Neural progenitor cell (in vitro differentiated cells): Measurements from ENCODE around the gene CDHR2. TPM values are rescaled to one million over a fixed set of nuclear protein-coding genes. Genes with fewer than 3 reads are reported as not detected.
"Not testable (repeated sequence)": the region's sequence is repeated elsewhere in the genome, so short reads cannot be mapped to it uniquely, and the experiment has no call there.

Source experiments
- DNase-seq: peaks from one replicate; pipeline ENCODE4 v3.0.0-alpha.2; 2016; ENCODE audit warnings: low spot score
- H2AFZ ChIP-seq: fragments of 200-600 bp; sonication (generic); replicated peaks from 2 replicates; pipeline ENCODE4 v1.6.1; 2016; ENCODE audit warnings: antibody characterized with exemption
- H3F3A ChIP-seq: fragments of 200-600 bp; sonication (generic); 2 replicates; pipeline ENCODE4 v1.6.1; 2016; ENCODE audit warnings: antibody characterized with exemption, low read depth
- H3K27ac ChIP-seq: fragments of 200-600 bp; sonication (generic); 2 replicates; pipeline ENCODE4 v1.5.1; 2016; ENCODE audit warnings: mild to moderate bottlenecking
- H3K27me3 ChIP-seq: fragments of 200-600 bp; sonication (generic); 2 replicates; pipeline ENCODE4 v1.6.1; 2016; ENCODE audit warnings: mild to moderate bottlenecking, moderate library complexity
- H3K36me3 ChIP-seq: fragments of 200-600 bp; sonication (generic); 2 replicates; pipeline ENCODE4 v1.5.1; 2016
- H3K4me1 ChIP-seq: fragments of 200-600 bp; sonication (generic); 2 replicates; pipeline ENCODE4 v1.6.1; 2016; ENCODE audit warnings: mixed run types
- H3K4me2 ChIP-seq: fragments of 200-600 bp; sonication (generic); 2 replicates; pipeline ENCODE4 v1.6.1; 2016
- H3K4me3 ChIP-seq: fragments of 200-600 bp; sonication (generic); 2 replicates; pipeline ENCODE4 v1.5.1; 2016
- H3K79me2 ChIP-seq: fragments of 200-600 bp; sonication (generic); 2 replicates; pipeline ENCODE4 v1.6.1; 2016; ENCODE audit warnings: low read depth
- H3K9ac ChIP-seq: fragments of 200-600 bp; sonication (generic); 2 replicates; pipeline ENCODE4 v1.6.1; 2016
- H3K9me3 ChIP-seq: fragments of 200-600 bp; sonication (generic); 2 replicates; pipeline ENCODE4 v1.5.1; 2016; ENCODE audit warnings: low read depth
- H4K20me1 ChIP-seq: fragments of 200-600 bp; sonication (generic); 2 replicates; pipeline ENCODE4 v1.6.1; 2016; ENCODE audit warnings: low read depth
- H3K27ac Mint-ChIP-seq: 3 replicates; pipeline ENCODE4 v1.8.0; 2021; ENCODE audit warnings: mixed read lengths
- H3K27me3 Mint-ChIP-seq: 2 replicates; pipeline ENCODE4 v1.8.0; 2022; ENCODE audit warnings: low read depth, mild to moderate bottlenecking, inconsistent platforms, moderate library complexity, mixed read lengths; ENCODE audit not compliant: insufficient read depth
- H3K36me3 Mint-ChIP-seq: 3 replicates; pipeline ENCODE4 v1.8.0; 2021; ENCODE audit warnings: mixed read lengths
- H3K4me1 Mint-ChIP-seq: 3 replicates; pipeline ENCODE4 v1.8.0; 2021; ENCODE audit warnings: mixed read lengths
- H3K4me3 Mint-ChIP-seq: 3 replicates; pipeline ENCODE4 v1.8.0; 2021; ENCODE audit warnings: mild to moderate bottlenecking, moderate library complexity, mixed read lengths
- H3K9me3 Mint-ChIP-seq: 3 replicates; pipeline ENCODE4 v1.8.0; 2020; ENCODE audit warnings: mixed read lengths
- CTCF ChIP-seq: fragments of 200-600 bp; sonication (generic); IDR thresholded peaks from 2 replicates; pipeline ENCODE4 v1.5.1; 2017; ENCODE audit warnings: antibody characterized with exemption, mild to moderate bottlenecking
- EZH2 ChIP-seq: fragments of 200-600 bp; sonication (generic); IDR thresholded peaks from 2 replicates; pipeline ENCODE4 v1.6.1; 2017; ENCODE audit warnings: antibody characterized with exemption, mild to moderate bottlenecking, moderate library complexity
- EZH2phosphoT487 ChIP-seq: fragments of 200-600 bp; sonication (generic); IDR thresholded peaks from 2 replicates; pipeline ENCODE4 v1.6.1; 2017; ENCODE audit warnings: antibody characterized with exemption
- total RNA-seq: library from RNA; depleted of rRNA; stranded (reverse); fragments of >200 nt; gene quantifications from 2 replicates; pipeline ENCODE4 v1.2.3, GENCODE V29; 2015; ENCODE audit warnings: low replicate concordance

The CDHR2 gene
- total RNA-seq, 1 donor from 2014 or later = not detected

- Histone ChIP-seq H4K20me1 (no peaks in the 10 kb centered on the region), H3K4me2 (no peak overlapping the region), H3K4me3 (no peak overlapping the region), H3K4me1 (peaks cover 5% of the 10 kb centered on the region), H3K36me3 (no peaks in the 10 kb centered on the region), H3F3A (no peaks in the 10 kb centered on the region), H3K9ac (no peak overlapping the region), H3K27me3 (peaks cover 14% of the 10 kb centered on the region), H3K9me3 (no peaks in the 10 kb centered on the region), H2AFZ (no peak overlapping the region), H3K27ac (no peak overlapping the region), H3K79me2 (no peaks in the 10 kb centered on the region)
- no peak overlapping the region for H3K4me3 Mint-ChIP-seq
- H3K36me3 Mint-ChIP-seq = no peaks in the 10 kb centered on the region
- no peak overlapping the region for H3K27ac Mint-ChIP-seq
- peaks cover 11% of the 10 kb centered on the region for H3K27me3 Mint-ChIP-seq
- H3K9me3 Mint-ChIP-seq = no peaks in the 10 kb centered on the region
- DNase-seq = no peak
- TF ChIP-seq EZH2 (no peak), CTCF (no peak), EZH2phosphoT487 (no peak)
- peaks cover 22% of the 10 kb centered on the region for H3K4me1 Mint-ChIP-seq
Measured at GRCh38 chr5:176549871-176550270, 729 bp downstream of the CDHR2 start.

- Histone ChIP-seq H3K9ac (no peak overlapping the region), H4K20me1 (no peaks in the 10 kb centered on the region), H2AFZ (no peak overlapping the region), H3K27ac (no peak overlapping the region), H3K79me2 (no peaks in the 10 kb centered on the region), H3K27me3 (peaks cover 9% of the 10 kb centered on the region), H3K36me3 (no peaks in the 10 kb centered on the region), H3K4me3 (no peak overlapping the region), H3F3A (no peaks in the 10 kb centered on the region), H3K4me2 (no peak overlapping the region), H3K4me1 (peaks cover 5% of the 10 kb centered on the region), H3K9me3 (no peaks in the 10 kb centered on the region)
- no peaks in the 10 kb centered on the region for H3K36me3 Mint-ChIP-seq
- no peak overlapping the region for H3K4me3 Mint-ChIP-seq
- no peak for DNase-seq
- peaks cover 8% of the 10 kb centered on the region for H3K27me3 Mint-ChIP-seq
- peaks cover 27% of the 10 kb centered on the region for H3K4me1 Mint-ChIP-seq
- no peaks in the 10 kb centered on the region for H3K9me3 Mint-ChIP-seq
- no peak overlapping the region for H3K27ac Mint-ChIP-seq
- TF ChIP-seq EZH2 (no peak), CTCF (no peak), EZH2phosphoT487 (no peak)
Measured at GRCh38 chr5:176550275-176550831, 1.2 kb downstream of the CDHR2 start.

- DNase-seq, H3K27ac ChIP-seq, H3K4me1 ChIP-seq, H3K36me3 ChIP-seq, H2AFZ ChIP-seq, H3K27ac Mint-ChIP-seq, H3K4me2 ChIP-seq, H3K27me3 ChIP-seq, H3F3A ChIP-seq, H3K9ac ChIP-seq, H3K27me3 Mint-ChIP-seq, H3K79me2 ChIP-seq, H4K20me1 ChIP-seq, H3K9me3 ChIP-seq, H3K36me3 Mint-ChIP-seq, H3K4me3 Mint-ChIP-seq, H3K4me3 ChIP-seq, H3K9me3 Mint-ChIP-seq: not testable (repeated sequence)
- H3K4me1 Mint-ChIP-seq = peaks cover 27% of the 10 kb centered on the region
Measured at GRCh38 chr5:176550937-176551336, 1.8 kb downstream of the CDHR2 start.

- Histone ChIP-seq H3K36me3 (no peaks in the 10 kb centered on the region), H4K20me1 (no peaks in the 10 kb centered on the region), H3K27me3 (no peaks in the 10 kb centered on the region), H3K9ac (no peak overlapping the region), H3K9me3 (no peaks in the 10 kb centered on the region), H3K79me2 (no peaks in the 10 kb centered on the region), H3K4me2 (no peak overlapping the region), H3K4me1 (peaks cover 5% of the 10 kb centered on the region), H3F3A (no peaks in the 10 kb centered on the region), H3K4me3 (no peak overlapping the region), H2AFZ (no peak overlapping the region), H3K27ac (no peak overlapping the region)
- Mint-ChIP-seq H3K36me3 (no peaks in the 10 kb centered on the region), H3K4me1 (peaks cover 27% of the 10 kb centered on the region), H3K27me3 (peaks cover 15% of the 10 kb centered on the region), H3K9me3 (no peaks in the 10 kb centered on the region), H3K4me3 (peak overlapping the region; percentile 24), H3K27ac (no peak overlapping the region)
- no peak for TF ChIP-seq EZH2phosphoT487
- no peak for TF ChIP-seq EZH2
- no peak for TF ChIP-seq CTCF
- no peak for DNase-seq
Measured at GRCh38 chr5:176552332-176552869, 3.3 kb downstream of the CDHR2 start.
